GM18498 (cell line): ENCODE measurements around the gene RAD23A.

Source experiments
- ATAC-seq: cut with Tn5 transposase; IDR thresholded peaks from one replicate; pipeline ENCODE4 v1.9.1; 2021; ENCODE audit warnings: mild to moderate bottlenecking, moderate library complexity; ENCODE audit not compliant: unreplicated experiment

Gene RAD23A

GRCh38 chr19:12984143-12984627 lies 38.5 kb downstream of the RAD23A start:
- no peak for ATAC-seq

- no peak for ATAC-seq
Measured at GRCh38 chr19:12984683-12985048, 39.0 kb downstream of the RAD23A start.

- no peak for ATAC-seq
Measured at GRCh38 chr19:12985049-12985776, 39.6 kb downstream of the RAD23A start.

- no peak for ATAC-seq
Measured at GRCh38 chr19:12986726-12987125, 41.1 kb downstream of the RAD23A start.

GRCh38 chr19:12987190-12987589 lies 41.5 kb downstream of the RAD23A start:
- ATAC-seq, result no peak

GRCh38 chr19:12987781-12988180 lies 42.1 kb downstream of the RAD23A start:
- ATAC-seq, result no peak

GRCh38 chr19:12990431-12990830 lies 44.8 kb downstream of the RAD23A start:
- ATAC-seq, result no peak

GRCh38 chr19:12990853-12991252 lies 45.2 kb downstream of the RAD23A start:
- no peak for ATAC-seq

- no peak for ATAC-seq
Measured at GRCh38 chr19:12991296-12991695, 45.6 kb downstream of the RAD23A start.

GRCh38 chr19:12992729-12993128 lies 47.1 kb downstream of the RAD23A start:
- no peak for ATAC-seq

- ATAC-seq, result no peak
Measured at GRCh38 chr19:12993562-12993961, 47.9 kb downstream of the RAD23A start.

GRCh38 chr19:12994701-12995595 lies 49.3 kb downstream of the RAD23A start, which contains the start of gene NFIX:
Gene NFIX, plus strand, starts transcription at chr19:12995475. Its CDS starts 363 bp downstream, at chr19:12995838.
- ATAC-seq, result no peak

GRCh38 chr19:12995596-12996405 lies 50.1 kb downstream of the RAD23A start:
- no peak for ATAC-seq

- no peak for ATAC-seq
Measured at GRCh38 chr19:12996406-12997094, 50.9 kb downstream of the RAD23A start.

GRCh38 chr19:12997179-12997966 lies 51.7 kb downstream of the RAD23A start:
- ATAC-seq, result no peak

- no peak for ATAC-seq
Measured at GRCh38 chr19:12997967-12998940, 52.6 kb downstream of the RAD23A start.

- ATAC-seq, result no peak
Measured at GRCh38 chr19:13001166-13001501, 55.5 kb downstream of the RAD23A start.

- no peak for ATAC-seq
Measured at GRCh38 chr19:13001502-13002165, 56.0 kb downstream of the RAD23A start.
